ENCODE data around the gene TSHZ1. TPM values are rescaled to one million over a fixed set of nuclear protein-coding genes. Genes with fewer than 3 reads are reported as not detected.
"Not testable (repeated sequence)": the region's sequence is repeated elsewhere in the genome, so short reads cannot be mapped to it uniquely, and the experiment has no call there.

Gene TSHZ1
- total RNA-seq, 1 donor from 2014 or later, result 16.3 TPM

GRCh38 chr18:75322206-75322605 is 111.6 kb downstream of the TSHZ1 start:
- TF ChIP-seq CTCF (IDR thresholded peaks at IDR 0.05; ENCODE audit: unreplicated experiment), result no peak
- no peak overlapping the region for H3K27ac Mint-ChIP-seq (ENCODE audit: unreplicated experiment)
- H3K27me3 Mint-ChIP-seq (ENCODE audit: unreplicated experiment), result no peaks in the 10 kb centered on the region
- H3K9me3 Mint-ChIP-seq (ENCODE audit: unreplicated experiment), result no peaks in the 10 kb centered on the region
- H3K36me3 Mint-ChIP-seq (ENCODE audit: low read depth, unreplicated experiment), result no peaks in the 10 kb centered on the region
- H3K4me1 Mint-ChIP-seq (ENCODE audit: unreplicated experiment), result peaks cover 5% of the 10 kb centered on the region
- no peak for DNase-seq (ENCODE audit: low spot score)
- H3K4me3 Mint-ChIP-seq (ENCODE audit: unreplicated experiment), result no peak overlapping the region

- no peak for TF ChIP-seq CTCF (IDR thresholded peaks at IDR 0.05; ENCODE audit: unreplicated experiment)
- no peaks in the 10 kb centered on the region for H3K36me3 Mint-ChIP-seq (ENCODE audit: low read depth, unreplicated experiment)
- no peak for DNase-seq (ENCODE audit: low spot score)
- no peaks in the 10 kb centered on the region for H3K9me3 Mint-ChIP-seq (ENCODE audit: unreplicated experiment)
- H3K27ac Mint-ChIP-seq (ENCODE audit: unreplicated experiment), result no peak overlapping the region
- no peak overlapping the region for H3K4me3 Mint-ChIP-seq (ENCODE audit: unreplicated experiment)
- H3K27me3 Mint-ChIP-seq (ENCODE audit: unreplicated experiment), result no peaks in the 10 kb centered on the region
- H3K4me1 Mint-ChIP-seq (ENCODE audit: unreplicated experiment), result peaks cover 5% of the 10 kb centered on the region
Measured at GRCh38 chr18:75323821-75324585, 113.4 kb downstream of the TSHZ1 start.

GRCh38 chr18:75324686-75325257 is 114.2 kb downstream of the TSHZ1 start:
- H3K9me3 Mint-ChIP-seq (ENCODE audit: unreplicated experiment), result no peaks in the 10 kb centered on the region
- no peaks in the 10 kb centered on the region for H3K36me3 Mint-ChIP-seq (ENCODE audit: low read depth, unreplicated experiment)
- DNase-seq (ENCODE audit: low spot score), result no peak
- H3K4me1 Mint-ChIP-seq (ENCODE audit: unreplicated experiment), result peaks cover 4% of the 10 kb centered on the region
- no peaks in the 10 kb centered on the region for H3K27me3 Mint-ChIP-seq (ENCODE audit: unreplicated experiment)
- TF ChIP-seq CTCF (IDR thresholded peaks at IDR 0.05; ENCODE audit: unreplicated experiment), result no peak
- H3K27ac Mint-ChIP-seq (ENCODE audit: unreplicated experiment), result no peak overlapping the region
- no peak overlapping the region for H3K4me3 Mint-ChIP-seq (ENCODE audit: unreplicated experiment)

- H3K27ac Mint-ChIP-seq (ENCODE audit: unreplicated experiment); H3K4me3 Mint-ChIP-seq (ENCODE audit: unreplicated experiment); DNase-seq (ENCODE audit: low spot score); H3K36me3 Mint-ChIP-seq (ENCODE audit: low read depth, unreplicated experiment); H3K4me1 Mint-ChIP-seq (ENCODE audit: unreplicated experiment); H3K9me3 Mint-ChIP-seq (ENCODE audit: unreplicated experiment); H3K27me3 Mint-ChIP-seq (ENCODE audit: unreplicated experiment): not testable (repeated sequence)
Measured at GRCh38 chr18:75329753-75330152, 119.2 kb downstream of the TSHZ1 start.

- Mint-ChIP-seq H3K9me3 (ENCODE audit: unreplicated experiment) (no peaks in the 10 kb centered on the region), H3K36me3 (ENCODE audit: low read depth, unreplicated experiment) (no peaks in the 10 kb centered on the region), H3K4me1 (ENCODE audit: unreplicated experiment) (no peaks in the 10 kb centered on the region), H3K27me3 (ENCODE audit: unreplicated experiment) (no peaks in the 10 kb centered on the region), H3K27ac (ENCODE audit: unreplicated experiment) (no peak overlapping the region), H3K4me3 (ENCODE audit: unreplicated experiment) (no peak overlapping the region)
- no peak for DNase-seq (ENCODE audit: low spot score)
- TF ChIP-seq CTCF (IDR thresholded peaks at IDR 0.05; ENCODE audit: unreplicated experiment), result no peak
Measured at GRCh38 chr18:75330308-75330707, 119.7 kb downstream of the TSHZ1 start.
